Measurements from ENCODE around the gene MYT1.

MYT1 gene

GRCh38 chr20:64188682-64189529, 24.7 kb downstream of the MYT1 start:
- FAIRE-seq (no peak), DNase-seq (ENCODE audit: low spot score) (peak; percentile 45)

DNA sequence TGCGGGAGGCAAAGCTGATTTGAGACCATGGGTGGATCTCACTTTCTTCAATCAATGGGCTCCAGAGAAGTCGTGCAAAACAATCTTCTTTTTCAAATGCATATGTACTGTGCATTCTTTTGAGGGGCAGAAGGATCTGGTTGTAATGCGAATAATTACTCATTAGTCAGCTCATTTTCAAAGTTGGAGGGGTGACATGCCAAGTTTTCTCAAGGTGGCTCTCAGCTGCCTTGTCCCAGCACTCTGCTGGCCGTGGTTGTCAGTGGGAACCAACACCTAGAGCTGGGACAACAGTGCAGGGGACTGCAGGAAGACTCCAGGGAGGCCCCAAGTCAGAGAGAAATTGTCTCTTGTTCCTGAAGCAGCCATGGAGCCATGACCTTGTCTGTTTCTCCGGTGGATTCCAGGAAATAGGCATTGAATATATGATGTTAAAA, 25.3 kb downstream of the MYT1 start:
- FAIRE-seq (no peak), DNase-seq (ENCODE audit: low spot score) (no peak)

GRCh38 chr20:64189986-64190385, 25.7 kb downstream of the MYT1 start:
- DNase-seq (ENCODE audit: low spot score) = no peak
- FAIRE-seq = no peak

DNA sequence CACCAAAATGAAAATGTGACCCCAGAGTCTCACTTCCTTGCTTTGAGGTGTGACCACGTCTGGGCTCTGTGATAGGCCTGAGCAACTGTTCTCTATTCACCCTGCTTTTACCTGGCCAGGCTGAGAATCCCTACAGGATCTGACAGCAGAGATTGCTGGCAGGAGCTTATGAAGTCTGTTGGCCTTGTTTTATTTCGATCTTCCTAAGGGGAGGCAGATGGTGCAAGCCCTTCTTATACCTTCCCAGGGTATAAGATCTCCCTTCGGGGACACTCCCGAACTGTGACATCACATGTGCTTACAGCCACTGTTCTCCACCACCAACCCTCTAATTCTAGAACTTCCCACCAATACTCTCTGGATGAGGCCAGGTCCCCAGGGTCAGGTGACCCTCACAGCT, 26.8 kb downstream of the MYT1 start:
- FAIRE-seq = no peak
- no peak for DNase-seq (ENCODE audit: low spot score)

GRCh38 chr20:64192406-64192805, 28.2 kb downstream of the MYT1 start:
- DNase-seq (ENCODE audit: low spot score) = peak; percentile 16
- FAIRE-seq = no peak

GRCh38 chr20:64193058-64193457, 28.8 kb downstream of the MYT1 start:
- FAIRE-seq (no peak), DNase-seq (ENCODE audit: low spot score) (no peak)

DNA sequence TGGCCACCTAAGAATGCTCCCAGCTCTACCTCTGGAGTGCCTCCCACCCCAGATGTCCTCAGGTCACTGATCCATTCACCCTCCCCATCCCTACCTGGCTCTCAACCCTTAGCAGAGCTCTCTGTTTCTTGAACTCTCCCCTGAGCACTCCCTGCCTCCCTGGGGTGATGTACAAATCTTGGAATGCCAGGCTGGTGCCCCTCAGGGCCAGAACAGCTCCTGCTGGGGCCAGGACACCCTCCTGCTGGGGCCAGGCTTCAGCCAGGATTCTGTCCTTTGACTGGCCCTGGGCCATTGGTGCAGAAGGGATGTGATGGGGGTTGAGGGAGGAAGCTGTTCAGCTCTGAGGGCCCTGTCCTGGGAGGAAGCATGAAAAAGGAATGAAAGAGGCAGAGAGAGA, 30.0 kb downstream of the MYT1 start:
- DNase-seq (ENCODE audit: low spot score) = no peak
- FAIRE-seq = no peak

DNA sequence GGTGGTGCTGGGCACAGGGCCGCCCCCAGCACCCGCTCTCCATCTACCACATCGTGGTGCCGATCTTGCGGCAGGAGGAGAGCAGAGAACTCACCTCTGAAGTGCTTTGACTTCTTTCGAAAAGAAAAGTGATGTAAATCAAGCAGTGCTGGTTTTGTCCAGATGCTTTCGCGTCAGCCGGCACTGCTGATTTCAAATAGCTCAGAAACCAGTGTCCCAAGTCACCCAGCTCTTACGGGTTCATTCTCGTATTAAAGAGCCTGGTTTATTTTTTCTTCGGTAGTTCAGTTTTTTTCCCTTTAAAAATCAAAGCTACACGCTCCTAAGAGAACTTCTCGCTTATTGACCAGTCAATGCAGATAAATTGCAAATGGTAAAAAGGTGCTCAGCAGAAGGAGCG, 32.1 kb downstream of the MYT1 start:
- DNase-seq (ENCODE audit: low spot score) (no peak), FAIRE-seq (no peak)

DNA sequence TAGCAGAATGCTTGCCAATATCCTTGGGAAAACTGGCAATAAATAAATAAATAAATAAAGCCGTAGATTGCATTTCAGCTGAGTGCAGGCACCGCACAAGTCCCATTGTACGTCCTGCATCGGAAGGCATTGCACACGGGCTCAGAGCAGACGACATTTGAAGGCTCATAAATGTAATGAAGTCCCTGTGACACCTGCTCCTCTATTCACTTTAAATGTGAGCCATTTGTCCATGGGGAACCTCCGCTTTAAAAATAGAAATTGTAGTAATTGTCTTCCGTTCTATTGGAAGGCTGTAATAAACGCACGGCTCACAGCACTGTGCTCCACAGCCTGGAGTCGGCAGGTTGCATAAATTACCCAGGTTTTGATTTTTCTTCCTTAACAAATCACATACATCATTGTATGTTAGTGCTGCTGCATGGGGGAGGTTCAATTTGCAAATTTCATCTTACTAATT, 32.6 kb downstream of the MYT1 start:
- FAIRE-seq = no peak
- DNase-seq (ENCODE audit: low spot score) = no peak

DNA sequence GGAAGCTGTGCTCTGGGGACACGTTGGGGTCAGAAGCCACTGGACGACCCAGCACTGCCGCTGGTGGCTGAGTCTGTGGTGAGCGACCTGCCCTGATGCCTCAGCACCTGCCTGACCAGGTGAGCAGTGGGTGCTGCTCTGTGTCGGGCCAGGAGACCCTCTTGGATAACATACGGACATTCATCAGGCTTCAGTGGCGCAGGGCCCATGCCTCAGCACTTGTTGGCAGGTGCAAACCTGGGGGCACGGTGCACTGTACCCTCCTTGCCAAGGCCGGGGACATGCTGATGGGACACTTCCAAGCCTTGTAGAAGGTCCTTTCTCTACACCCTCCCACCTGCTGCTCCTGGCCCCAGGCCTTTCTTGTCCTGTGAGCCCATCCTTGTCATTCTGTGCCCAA, 34.1 kb downstream of the MYT1 start:
- FAIRE-seq (no peak), DNase-seq (ENCODE audit: low spot score) (no peak)

GRCh38 chr20:64199395-64199794, 35.1 kb downstream of the MYT1 start:
- DNase-seq (ENCODE audit: low spot score) = no peak
- no peak for FAIRE-seq

GRCh38 chr20:64200740-64201139, 36.5 kb downstream of the MYT1 start:
- no peak for FAIRE-seq

DNA sequence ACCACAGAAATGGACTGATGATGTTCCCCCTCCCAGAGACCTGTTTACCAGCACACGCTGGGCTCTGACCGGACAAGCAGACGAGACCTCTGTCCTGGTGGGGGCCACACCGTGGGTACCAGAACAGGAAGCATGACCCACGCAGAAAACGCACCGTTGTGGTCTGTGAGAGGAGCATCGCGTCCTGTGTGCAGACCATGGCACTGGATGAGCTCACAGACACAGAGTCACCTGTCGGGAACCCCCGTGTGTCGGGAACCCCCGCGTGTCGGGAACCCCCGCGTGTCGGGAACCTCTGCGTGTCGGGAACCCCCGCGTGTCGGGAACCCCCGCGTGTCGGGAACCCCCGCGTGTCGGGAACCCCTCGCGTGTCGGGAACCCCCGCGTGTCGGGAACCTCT, 37.4 kb downstream of the MYT1 start:
- no peak for DNase-seq (ENCODE audit: low spot score)
- no peak for FAIRE-seq

More at GRCh38 chr20:64200740-64201139, 36.5 kb downstream of the MYT1 start:
- DNase-seq (ENCODE audit: low spot score) = no peak

- DNase-seq (ENCODE audit: low spot score) (no peak), FAIRE-seq (no peak)
These were observed 39.0 kb downstream of the MYT1 start for GRCh38 chr20:64203037-64203777.

- FAIRE-seq (no peak), DNase-seq (ENCODE audit: low spot score) (no peak)
These were observed 41.4 kb downstream of the MYT1 start for GRCh38 chr20:64205611-64206026.

DNA sequence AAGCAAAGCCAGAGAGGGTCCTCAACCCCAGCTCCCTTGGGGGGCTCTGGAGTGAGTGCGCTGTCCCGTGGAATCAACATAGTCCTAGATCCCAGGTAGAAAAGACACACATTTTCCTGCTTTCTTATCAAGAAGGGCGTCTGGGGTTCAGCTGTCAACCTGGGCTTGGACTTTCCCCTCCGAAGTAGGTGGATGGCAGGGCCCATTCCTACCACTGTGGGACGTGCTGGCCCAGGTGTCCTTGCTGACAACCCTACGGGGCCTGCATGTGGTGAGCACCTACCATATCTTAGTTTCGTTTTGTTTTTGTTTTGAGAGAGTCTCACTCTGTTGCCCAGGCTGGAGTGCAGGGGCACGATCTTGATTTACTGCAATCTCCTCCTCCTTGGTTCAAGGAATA, 42.4 kb downstream of the MYT1 start:
- DNase-seq (ENCODE audit: low spot score) (no peak), FAIRE-seq (no peak)

DNA sequence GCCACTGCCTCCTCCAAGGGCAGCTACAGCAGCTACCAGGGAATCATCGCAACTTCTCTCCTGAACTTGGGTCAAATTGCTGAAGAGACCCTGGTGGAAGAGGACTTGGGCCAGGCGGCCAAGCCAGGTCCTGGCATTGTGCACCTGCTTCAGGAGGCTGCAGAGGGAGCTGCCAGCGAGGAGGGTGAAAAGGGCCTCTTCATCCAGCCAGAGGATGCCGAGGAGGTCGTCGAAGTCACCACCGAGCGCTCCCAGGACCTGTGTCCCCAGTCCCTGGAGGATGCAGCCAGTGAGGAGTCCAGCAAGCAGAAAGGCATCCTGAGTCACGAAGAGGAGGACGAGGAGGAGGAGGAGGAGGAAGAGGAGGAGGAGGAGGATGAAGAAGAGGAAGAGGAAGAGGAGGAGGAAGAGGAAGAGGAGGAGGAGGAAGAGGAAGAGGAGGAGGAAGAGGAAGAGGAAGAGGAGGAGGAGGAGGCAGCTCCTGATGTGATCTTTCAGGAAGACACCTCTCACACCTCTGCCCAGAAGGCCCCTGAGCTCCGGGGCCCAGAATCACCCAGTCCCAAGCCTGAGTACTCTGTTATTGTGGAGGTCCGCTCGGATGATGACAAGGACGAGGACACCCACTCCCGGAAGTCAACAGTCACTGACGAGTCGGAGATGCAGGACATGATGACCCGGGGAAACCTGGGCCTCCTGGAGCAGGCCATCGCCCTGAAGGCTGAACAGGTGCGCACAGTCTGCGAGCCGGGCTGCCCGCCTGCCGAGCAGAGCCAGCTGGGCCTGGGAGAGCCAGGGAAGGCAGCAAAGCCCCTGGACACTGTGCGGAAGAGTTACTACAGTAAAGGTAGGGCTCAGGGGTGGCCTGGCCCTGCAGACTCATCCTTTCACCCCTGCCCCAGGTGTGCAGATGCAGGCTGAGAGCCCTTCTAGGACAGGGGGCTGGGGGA, 43.7 kb downstream of the MYT1 start:
- FAIRE-seq (no peak), DNase-seq (ENCODE audit: low spot score) (no peak)

DNA sequence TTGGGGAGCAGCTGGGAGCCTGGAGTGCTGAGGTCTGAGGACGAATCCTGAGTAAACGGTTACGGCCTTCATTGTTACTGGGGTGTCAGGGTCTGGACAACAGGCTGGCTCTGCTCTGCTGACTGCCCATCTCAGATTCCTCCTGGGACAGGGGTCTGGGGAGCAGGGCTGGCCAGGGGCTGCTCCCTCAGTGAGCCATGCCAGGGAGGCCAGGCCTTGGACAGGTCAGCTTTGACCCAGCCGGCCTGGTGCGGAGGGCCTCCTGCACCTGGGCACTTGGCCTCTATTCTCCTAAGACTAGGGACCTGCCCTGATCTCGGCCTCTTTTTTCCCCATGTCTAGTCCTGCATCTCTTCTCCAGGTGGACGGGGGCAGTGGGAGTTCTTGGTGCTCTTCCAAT, 44.9 kb downstream of the MYT1 start:
- FAIRE-seq = no peak
- DNase-seq (ENCODE audit: low spot score) = no peak

GRCh38 chr20:64210656-64211369, 46.6 kb downstream of the MYT1 start:
- DNase-seq (ENCODE audit: low spot score) (no peak), FAIRE-seq (no peak)

- FAIRE-seq = no peak
- DNase-seq (ENCODE audit: low spot score) = no peak
These were observed 47.8 kb downstream of the MYT1 start for GRCh38 chr20:64211874-64212658.

Measured in urothelium cell line (cell line).